ENCODE measurements around the gene BARX2. TPM values are rescaled to one million over a fixed set of nuclear protein-coding genes. Genes with fewer than 3 reads are reported as not detected.
A peak's percentile ranks its signal among the peaks of the same experiment; 100 is the strongest.

The BARX2 gene
- total RNA-seq, 2 experiments from 2014 or later: not detected

- intact Hi-C loops (cut with micrococcal nuclease): no loop called here
- DNase-seq: no peak
- Mint-ChIP-seq H3K4me3 (no peak overlapping the region), H3K36me3 (ENCODE audit: low read depth) (no peaks in the 10 kb centered on the region), H3K9me3 (no peaks in the 10 kb centered on the region), H3K27ac (no peak overlapping the region), H3K27me3 (peaks cover 76% of the 10 kb centered on the region), H3K4me1 (ENCODE audit: low read depth) (peaks cover 25% of the 10 kb centered on the region)
- no peak for ATAC-seq
- TF ChIP-seq CTCF (IDR thresholded peaks at IDR 0.05): no peak
- ChIA-PET POLR2A (no interaction called here), CTCF (interaction anchor here (1.6 kb wide), 1 partner anchor 9 kb away, joined by 5 read pairs; no protein-coding TSS in a partner anchor)
These were observed 2.1 kb upstream of the BARX2 start for GRCh38 chr11:129373489-129373953.

GRCh38 chr11:129374081-129374992 is 1.3 kb upstream of the BARX2 start:
- CTCF ChIA-PET: interaction anchor here (1.0 to 2.1 kb wide), 3 partner anchors 10 to 376 kb away, joined by 3 to 11 read pairs (median 5); no protein-coding TSS in a partner anchor
- H3K27me3 Mint-ChIP-seq: peaks cover 72% of the 10 kb centered on the region
- H3K4me3 Mint-ChIP-seq: peak overlapping the region; percentile 54
- POLR2A ChIA-PET: no interaction called here
- intact Hi-C loops (cut with micrococcal nuclease): no loop called here
- ATAC-seq (no peak), DNase-seq (no peak)
- no peaks in the 10 kb centered on the region for H3K36me3 Mint-ChIP-seq (ENCODE audit: low read depth)
- no peak overlapping the region for H3K27ac Mint-ChIP-seq
- no peaks in the 10 kb centered on the region for H3K9me3 Mint-ChIP-seq
- H3K4me1 Mint-ChIP-seq (ENCODE audit: low read depth): peaks cover 25% of the 10 kb centered on the region
- no peak for TF ChIP-seq CTCF (IDR thresholded peaks at IDR 0.05)

GRCh38 chr11:129374993-129375750 is 476 bp upstream of the BARX2 start:
- DNase-seq: peak; percentile 25
- H3K9me3 Mint-ChIP-seq: no peaks in the 10 kb centered on the region
- no peaks in the 10 kb centered on the region for H3K36me3 Mint-ChIP-seq (ENCODE audit: low read depth)
- ChIA-PET CTCF (interaction anchor here (1.0 to 2.2 kb wide), 5 partner anchors 11 to 375 kb away, joined by 3 to 11 read pairs (median 3); no protein-coding TSS in a partner anchor), POLR2A (no interaction called here)
- peaks cover 70% of the 10 kb centered on the region for H3K27me3 Mint-ChIP-seq
- H3K4me1 Mint-ChIP-seq (ENCODE audit: low read depth): peaks cover 25% of the 10 kb centered on the region
- H3K4me3 Mint-ChIP-seq: peak overlapping the region; percentile 54
- intact Hi-C loops (cut with micrococcal nuclease): no loop called here
- TF ChIP-seq CTCF (IDR thresholded peaks at IDR 0.05): no peak
- peak; percentile 30 for ATAC-seq
- no peak overlapping the region for H3K27ac Mint-ChIP-seq

- H3K27me3 Mint-ChIP-seq: peaks cover 61% of the 10 kb centered on the region
- no peak for TF ChIP-seq CTCF (IDR thresholded peaks at IDR 0.05)
- DNase-seq (no peak), ATAC-seq (no peak)
- POLR2A ChIA-PET: no interaction called here
- intact Hi-C loops (cut with micrococcal nuclease): no loop called here
- H3K4me3 Mint-ChIP-seq: no peak overlapping the region
- H3K9me3 Mint-ChIP-seq: no peaks in the 10 kb centered on the region
- H3K36me3 Mint-ChIP-seq (ENCODE audit: low read depth): no peaks in the 10 kb centered on the region
- H3K4me1 Mint-ChIP-seq (ENCODE audit: low read depth): peaks cover 25% of the 10 kb centered on the region
- CTCF ChIA-PET: interaction anchor here (1.0 to 2.2 kb wide), 4 partner anchors 11 to 374 kb away, joined by 3 to 11 read pairs (median 6); no protein-coding TSS in a partner anchor
- H3K27ac Mint-ChIP-seq: no peak overlapping the region
These were observed 1.2 kb downstream of the BARX2 start for GRCh38 chr11:129376658-129377341.
